SKM-1 treated with dmso at 0.1 percent for 144 hours (cell line): ENCODE data around the gene ESR2.
"Not testable (repeated sequence)": the region's sequence is repeated elsewhere in the genome, so short reads cannot be mapped to it uniquely, and the experiment has no call there.

Experiments used
- DNase-seq: peaks from one replicate; lab custom pipeline; 2025; ENCODE audit not compliant: unreplicated experiment; lab: John Stamatoyannopoulos, UW

Gene ESR2

GRCh38 chr14:64158608-64159007 is 135.6 kb downstream of the ESR2 start:
- no peak for DNase-seq

- DNase-seq, result no peak
Observed at GRCh38 chr14:64149921-64150320, 144.2 kb downstream of the ESR2 start.

- no peak for DNase-seq
Observed at GRCh38 chr14:64147126-64147790, 146.9 kb downstream of the ESR2 start.

GRCh38 chr14:64137657-64138290 is 156.4 kb downstream of the ESR2 start:
- no peak for DNase-seq

GRCh38 chr14:64126548-64126947 is 167.6 kb downstream of the ESR2 start:
- DNase-seq, result no peak

- no peak for DNase-seq
Observed at GRCh38 chr14:64125270-64125669, 168.9 kb downstream of the ESR2 start.

GRCh38 chr14:64123241-64123822 is 170.8 kb downstream of the ESR2 start:
- DNase-seq, result no peak

- DNase-seq, result no peak
Observed at GRCh38 chr14:64119980-64120379, 174.2 kb downstream of the ESR2 start.

GRCh38 chr14:64119500-64119899 is 174.7 kb downstream of the ESR2 start:
- no peak for DNase-seq

- DNase-seq, result no peak
Observed at GRCh38 chr14:64118892-64119291, 175.3 kb downstream of the ESR2 start.

GRCh38 chr14:64118403-64118742 is 175.8 kb downstream of the ESR2 start:
- DNase-seq, result not testable (repeated sequence)

- DNase-seq, result no peak
Observed at GRCh38 chr14:64117671-64118402, 176.3 kb downstream of the ESR2 start.

- no peak for DNase-seq
Observed at GRCh38 chr14:64115401-64115800, 178.8 kb downstream of the ESR2 start.

GRCh38 chr14:64114796-64115195 is 179.4 kb downstream of the ESR2 start:
- DNase-seq, result no peak

- DNase-seq, result peak; percentile 44
Observed at GRCh38 chr14:64114166-64114565, 180.0 kb downstream of the ESR2 start.

GRCh38 chr14:64112867-64113678 is 181.1 kb downstream of the ESR2 start:
- no peak for DNase-seq

GRCh38 chr14:64110802-64111201 is 183.4 kb downstream of the ESR2 start:
- no peak for DNase-seq

- no peak for DNase-seq
Observed at GRCh38 chr14:64109819-64110554, 184.2 kb downstream of the ESR2 start.

GRCh38 chr14:64107438-64107837 is 186.7 kb downstream of the ESR2 start:
- DNase-seq, result no peak

GRCh38 chr14:64098120-64098519 is 196.1 kb downstream of the ESR2 start:
- no peak for DNase-seq
